HG03135 (cell line): ENCODE measurements around the gene CD53.
"Not testable (repeated sequence)": the region's sequence is repeated elsewhere in the genome, so short reads cannot be mapped to it uniquely, and the experiment has no call there.

ENCODE experiments used
- ATAC-seq: cut with Tn5 transposase; IDR thresholded peaks from one replicate; pipeline ENCODE4 v1.9.1; 2021; ENCODE audit warnings: mild to moderate bottlenecking, moderate library complexity; ENCODE audit not compliant: unreplicated experiment

The CD53 gene

GRCh38 chr1:110872745-110873720 lies at the start of gene CD53:
Gene CD53, plus strand, starts transcription at chr1:110873148. Its CDS starts 18,261 bp downstream, at chr1:110891409.
- ATAC-seq = peak; percentile 57

GRCh38 chr1:110824192-110824591 lies 48.8 kb upstream of the CD53 start:
- no peak for ATAC-seq

- ATAC-seq = no peak
These were observed 42.9 kb upstream of the CD53 start for GRCh38 chr1:110829955-110830553.

- not testable (repeated sequence) for ATAC-seq
These were observed 39.2 kb upstream of the CD53 start for GRCh38 chr1:110833779-110834178.

GRCh38 chr1:110846861-110847260 lies 26.1 kb upstream of the CD53 start:
- ATAC-seq = no peak

- ATAC-seq = no peak
These were observed 22.8 kb upstream of the CD53 start for GRCh38 chr1:110850145-110850544.

- no peak for ATAC-seq
These were observed 22.3 kb upstream of the CD53 start for GRCh38 chr1:110850627-110851026.

GRCh38 chr1:110853135-110853534 lies 19.8 kb upstream of the CD53 start:
- ATAC-seq = no peak

- ATAC-seq = no peak
These were observed 16.5 kb upstream of the CD53 start for GRCh38 chr1:110856410-110856809.

GRCh38 chr1:110857964-110858948 lies 14.7 kb upstream of the CD53 start:
- ATAC-seq = no peak

- no peak for ATAC-seq
These were observed 13.9 kb upstream of the CD53 start for GRCh38 chr1:110859062-110859461.

GRCh38 chr1:110860174-110860573 lies 12.8 kb upstream of the CD53 start:
- ATAC-seq = no peak

- not testable (repeated sequence) for ATAC-seq
These were observed 12.3 kb upstream of the CD53 start for GRCh38 chr1:110860620-110861019.

- ATAC-seq = not testable (repeated sequence)
These were observed 11.0 kb upstream of the CD53 start for GRCh38 chr1:110861942-110862341.

- ATAC-seq = no peak
These were observed 8.7 kb upstream of the CD53 start for GRCh38 chr1:110864287-110864686.

- no peak for ATAC-seq
These were observed 2.1 kb upstream of the CD53 start for GRCh38 chr1:110870721-110871388.

- ATAC-seq = peak; percentile 37
These were observed 593 bp upstream of the CD53 start for GRCh38 chr1:110872366-110872744.

GRCh38 chr1:110873856-110874255 lies 908 bp downstream of the CD53 start:
- no peak for ATAC-seq

GRCh38 chr1:110874324-110875215 lies 1.6 kb downstream of the CD53 start:
- ATAC-seq = no peak
